Neutrophil (primary cell): ENCODE results near the gene AGXT.

Experiments
- H3K27ac ChIP-seq: fragments of 200-600 bp; sonication (generic); 2 replicates; pipeline ENCODE4 v1.5.1; 2016; ENCODE audit warnings: mild to moderate bottlenecking, moderate library complexity
- H3K27me3 ChIP-seq: fragments of 200-600 bp; sonication (generic); 2 replicates; pipeline ENCODE4 v1.6.0; 2016; ENCODE audit warnings: mild to moderate bottlenecking
- H3K36me3 ChIP-seq: fragments of 200-600 bp; sonication (generic); 2 replicates; pipeline ENCODE4 v1.5.1; 2017
- H3K4me1 ChIP-seq, 2 experiments: fragments of 200-600 bp in 1 of 2; sonication (generic) in 1 of 2; 1 replicate in 1 of 2; 2 replicates in 1 of 2; pipeline versions ENCODE4 v1.5.1 to v1.6.1; 2013 to 2016; ENCODE audit warnings: low read depth in 1 of 2, low read length in 1 of 2, mild to moderate bottlenecking in 1 of 2, moderate library complexity in 1 of 2; ENCODE audit not compliant: control insufficient read depth in 1 of 2, insufficient read depth in 1 of 2
- H3K4me3 ChIP-seq, 2 experiments: fragments of 200-600 bp in 1 of 2; sonication (generic) in 1 of 2; 1 replicate in 1 of 2; 2 replicates in 1 of 2; pipeline ENCODE4 v1.5.1; 2013 to 2016; ENCODE audit warnings: low read depth in 1 of 2, low read length in 1 of 2, mild to moderate bottlenecking in 1 of 2, moderate library complexity in 1 of 2
- H3K9me3 ChIP-seq: fragments of 200-600 bp; sonication (generic); 2 replicates; pipeline ENCODE4 v1.5.1; 2016
- TF ChIP-seq, protein P1 (sequence below): fragments of 200-600 bp; sonication (generic); IDR thresholded peaks from 2 replicates; pipeline ENCODE4 v1.5.1; 2016; ENCODE audit warnings: antibody characterized with exemption

Gene AGXT

DNA sequence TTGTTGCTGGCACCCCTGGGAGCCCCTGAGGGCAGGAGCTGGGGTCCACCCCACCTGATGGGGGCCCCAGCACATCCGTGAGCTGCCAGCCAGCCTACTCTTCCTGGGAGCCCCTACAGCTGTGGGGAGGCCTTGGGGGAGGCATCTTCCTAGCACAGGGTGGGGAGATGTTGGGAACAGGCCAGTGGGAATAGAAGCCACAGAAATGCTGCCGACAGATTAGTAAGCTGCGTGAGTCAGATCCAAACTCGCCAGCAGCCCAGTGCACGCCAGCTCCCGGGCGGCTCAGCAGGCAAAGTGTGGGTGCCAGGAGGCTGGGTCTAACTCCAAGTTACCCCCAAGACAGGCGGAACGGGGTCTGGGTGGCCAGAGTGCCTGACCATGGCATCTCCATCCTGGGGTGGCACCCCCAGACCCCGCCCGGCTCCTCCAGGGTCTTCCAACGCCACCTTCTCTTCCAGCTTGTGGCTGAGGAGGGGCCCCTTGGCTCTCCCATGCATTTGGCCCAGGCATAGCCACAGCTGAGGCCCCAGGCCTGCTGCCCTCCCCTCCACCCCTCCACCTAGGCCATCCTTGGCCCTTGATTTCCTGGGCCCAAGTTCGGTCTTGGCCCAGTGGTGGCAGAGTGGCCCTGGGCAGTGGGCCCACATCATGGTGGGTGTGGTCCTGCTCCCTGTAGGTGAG is 52.8 kb downstream of the AGXT start:
- H3K4me1 ChIP-seq: no peaks in the 10 kb centered on the region
- H3K36me3 ChIP-seq: no peaks in the 10 kb centered on the region
- no peak overlapping the region for H3K27ac ChIP-seq
- H3K9me3 ChIP-seq: no peaks in the 10 kb centered on the region
- TF ChIP-seq, protein P1, sequence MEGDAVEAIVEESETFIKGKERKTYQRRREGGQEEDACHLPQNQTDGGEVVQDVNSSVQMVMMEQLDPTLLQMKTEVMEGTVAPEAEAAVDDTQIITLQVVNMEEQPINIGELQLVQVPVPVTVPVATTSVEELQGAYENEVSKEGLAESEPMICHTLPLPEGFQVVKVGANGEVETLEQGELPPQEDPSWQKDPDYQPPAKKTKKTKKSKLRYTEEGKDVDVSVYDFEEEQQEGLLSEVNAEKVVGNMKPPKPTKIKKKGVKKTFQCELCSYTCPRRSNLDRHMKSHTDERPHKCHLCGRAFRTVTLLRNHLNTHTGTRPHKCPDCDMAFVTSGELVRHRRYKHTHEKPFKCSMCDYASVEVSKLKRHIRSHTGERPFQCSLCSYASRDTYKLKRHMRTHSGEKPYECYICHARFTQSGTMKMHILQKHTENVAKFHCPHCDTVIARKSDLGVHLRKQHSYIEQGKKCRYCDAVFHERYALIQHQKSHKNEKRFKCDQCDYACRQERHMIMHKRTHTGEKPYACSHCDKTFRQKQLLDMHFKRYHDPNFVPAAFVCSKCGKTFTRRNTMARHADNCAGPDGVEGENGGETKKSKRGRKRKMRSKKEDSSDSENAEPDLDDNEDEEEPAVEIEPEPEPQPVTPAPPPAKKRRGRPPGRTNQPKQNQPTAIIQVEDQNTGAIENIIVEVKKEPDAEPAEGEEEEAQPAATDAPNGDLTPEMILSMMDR: no peak
- peaks cover 11% of the 10 kb centered on the region for H3K27me3 ChIP-seq
- no peak overlapping the region for H3K4me3 ChIP-seq

DNA sequence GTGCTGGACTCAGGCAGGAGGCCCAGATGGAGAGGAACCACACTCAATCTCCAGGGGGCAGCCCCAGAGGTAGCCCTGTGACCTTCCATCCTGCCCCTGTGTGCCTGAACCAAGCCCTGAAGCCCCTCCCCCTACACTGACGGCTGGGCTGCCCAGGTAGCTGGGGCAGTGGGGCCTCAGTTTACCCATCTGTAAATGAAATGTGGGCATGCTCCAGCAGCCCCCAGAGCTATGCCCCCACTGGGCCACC is 53.3 kb downstream of the AGXT start:
- Histone ChIP-seq H3K27me3 (peaks cover 7% of the 10 kb centered on the region), H3K9me3 (no peaks in the 10 kb centered on the region), H3K36me3 (no peaks in the 10 kb centered on the region), H3K4me1 (no peaks in the 10 kb centered on the region), H3K4me3 (no peak overlapping the region), H3K27ac (no peak overlapping the region)
- TF ChIP-seq, protein P1: no peak

DNA sequence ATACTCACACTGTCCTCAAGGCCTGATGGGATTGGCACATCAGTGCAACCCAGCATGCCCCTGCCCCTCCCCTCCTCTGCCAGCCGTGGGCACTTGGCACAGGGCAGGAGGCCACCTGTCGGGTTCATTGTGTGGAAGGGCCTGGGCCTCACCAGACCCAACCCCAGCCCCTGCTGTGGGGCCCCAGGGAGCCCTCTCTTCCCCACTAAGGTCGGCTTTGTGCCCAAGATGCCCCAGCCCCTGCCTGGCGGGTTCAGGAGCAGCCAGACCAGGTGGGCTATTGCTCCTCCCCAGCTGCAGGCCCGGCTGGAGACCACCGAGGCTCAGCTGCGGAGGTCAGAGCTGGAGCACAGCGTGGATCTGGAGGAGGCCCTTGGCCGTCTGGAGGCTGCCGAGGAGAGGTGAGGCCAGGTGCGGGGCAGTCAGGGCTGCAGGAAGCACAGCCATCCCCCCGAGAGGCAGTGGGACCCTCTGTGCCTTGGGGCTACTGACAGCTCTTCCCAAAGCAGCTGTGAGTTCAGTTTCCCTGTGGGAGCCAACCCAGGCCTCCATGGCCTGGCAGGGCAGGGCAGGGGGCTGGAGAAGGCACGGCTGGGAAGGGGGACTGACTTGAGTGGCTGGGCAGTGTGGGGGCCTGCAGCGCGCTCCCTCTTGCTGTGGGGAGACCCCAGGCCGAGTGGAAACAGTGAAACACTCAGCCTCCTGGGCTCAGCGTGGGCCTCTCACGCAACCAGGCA is 53.8 kb downstream of the AGXT start:
- H3K9me3 ChIP-seq: no peaks in the 10 kb centered on the region
- H3K4me1 ChIP-seq: no peaks in the 10 kb centered on the region
- no peaks in the 10 kb centered on the region for H3K36me3 ChIP-seq
- peaks cover 2% of the 10 kb centered on the region for H3K27me3 ChIP-seq
- H3K4me3 ChIP-seq: no peak overlapping the region
- TF ChIP-seq, protein P1: no peak
- no peak overlapping the region for H3K27ac ChIP-seq

DNA sequence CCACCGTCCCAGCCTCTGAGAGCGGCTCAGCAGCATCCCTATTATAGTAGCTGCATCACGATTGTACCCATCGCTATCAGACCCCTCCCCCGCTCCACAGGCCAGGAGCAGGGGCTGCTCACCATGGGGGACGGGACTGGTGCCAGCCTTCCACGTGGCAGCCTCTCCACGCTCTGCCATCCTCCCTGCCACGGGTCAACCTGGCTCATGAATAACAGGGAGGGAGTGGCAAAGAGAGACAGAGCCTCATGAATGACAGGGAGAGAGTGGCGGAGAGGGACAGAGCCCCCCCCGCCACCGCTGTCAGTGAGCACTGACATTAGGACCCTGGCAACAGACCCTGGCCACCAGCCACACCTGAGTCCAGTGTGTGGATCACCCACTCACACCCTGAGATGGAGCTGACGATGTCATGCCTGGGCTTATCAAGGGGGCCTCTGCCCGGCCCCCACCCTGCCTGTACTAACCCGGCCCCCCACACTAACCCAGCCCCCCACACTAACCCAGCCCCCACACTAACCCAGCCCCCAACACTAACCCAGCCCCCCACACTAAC is 54.4 kb downstream of the AGXT start:
- no peak overlapping the region for H3K4me3 ChIP-seq
- TF ChIP-seq, protein P1: no peak
- no peaks in the 10 kb centered on the region for H3K4me1 ChIP-seq
- no peaks in the 10 kb centered on the region for H3K36me3 ChIP-seq
- no peak overlapping the region for H3K27ac ChIP-seq
- no peaks in the 10 kb centered on the region for H3K27me3 ChIP-seq
- H3K9me3 ChIP-seq: no peaks in the 10 kb centered on the region

DNA sequence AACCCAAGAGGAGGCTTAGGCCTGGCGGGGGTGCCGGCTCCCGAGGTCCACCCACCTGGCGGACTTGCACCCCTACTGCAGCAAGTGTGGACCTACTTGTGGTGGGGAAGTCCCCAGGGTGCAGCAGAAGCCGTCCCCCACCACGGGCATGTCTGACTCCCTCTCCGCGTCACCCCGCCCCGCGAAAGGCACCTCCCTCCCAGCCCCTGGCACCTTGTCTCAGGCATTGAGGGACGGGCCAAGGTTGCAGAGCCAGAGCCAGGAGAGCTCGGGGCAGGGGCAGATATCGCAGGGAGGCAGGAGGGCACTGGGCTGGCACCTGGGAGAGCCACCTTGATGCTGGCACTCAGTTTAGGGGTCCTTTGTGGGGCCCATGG is 56.6 kb downstream of the AGXT start:
- Histone ChIP-seq H3K27ac (no peak overlapping the region), H3K4me3 (no peak overlapping the region), H3K4me1 (no peaks in the 10 kb centered on the region), H3K9me3 (no peaks in the 10 kb centered on the region), H3K36me3 (no peaks in the 10 kb centered on the region), H3K27me3 (no peaks in the 10 kb centered on the region)
- TF ChIP-seq, protein P1: no peak
